ENCODE measurements around the gene RAP1GAP2.
"Not testable (repeated sequence)": the region's sequence is repeated elsewhere in the genome, so short reads cannot be mapped to it uniquely, and the experiment has no call there.

RAP1GAP2 gene

GRCh38 chr17:2978991-2979390, 182.8 kb downstream of the RAP1GAP2 start:
- no peak for DNase-seq

DNA sequence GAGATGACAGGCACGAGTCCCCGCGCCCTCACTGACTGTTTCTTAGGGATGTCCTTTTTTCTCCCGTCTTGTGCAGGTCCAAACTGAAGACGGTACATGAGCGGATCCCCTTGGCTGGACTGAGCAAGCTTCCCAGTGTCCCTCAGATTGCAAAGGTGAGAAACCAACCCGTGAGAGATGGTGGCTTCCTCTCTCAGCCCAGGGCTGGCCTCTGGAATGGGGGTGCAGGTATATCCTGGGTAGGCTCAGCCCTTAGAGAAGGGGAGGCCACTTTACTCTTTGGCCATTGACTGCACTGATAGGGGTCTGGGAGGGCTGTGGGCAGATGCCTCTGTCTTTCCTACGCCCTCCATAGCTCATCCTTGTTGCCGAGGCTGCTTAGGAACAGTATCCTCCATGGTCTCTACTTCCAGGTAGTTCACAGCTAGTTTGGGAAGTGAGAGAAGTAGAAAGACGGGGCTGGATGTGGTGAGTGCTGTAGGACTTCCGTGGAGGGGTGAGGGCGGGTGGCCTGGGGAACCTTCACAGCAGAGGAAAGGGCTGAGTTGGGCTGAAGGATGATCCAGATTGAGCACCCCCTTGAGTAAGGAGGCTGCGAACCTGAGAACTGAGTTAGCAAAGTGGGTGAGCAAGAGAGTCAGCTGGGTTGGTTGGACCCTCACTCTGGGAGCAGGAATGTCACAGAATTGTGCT, 184.1 kb downstream of the RAP1GAP2 start:
- no peak for DNase-seq

- no peak for DNase-seq
These were observed 184.6 kb downstream of the RAP1GAP2 start for GRCh38 chr17:2980904-2981246.

GRCh38 chr17:2981325-2981724, 185.1 kb downstream of the RAP1GAP2 start:
- DNase-seq, result no peak

DNA sequence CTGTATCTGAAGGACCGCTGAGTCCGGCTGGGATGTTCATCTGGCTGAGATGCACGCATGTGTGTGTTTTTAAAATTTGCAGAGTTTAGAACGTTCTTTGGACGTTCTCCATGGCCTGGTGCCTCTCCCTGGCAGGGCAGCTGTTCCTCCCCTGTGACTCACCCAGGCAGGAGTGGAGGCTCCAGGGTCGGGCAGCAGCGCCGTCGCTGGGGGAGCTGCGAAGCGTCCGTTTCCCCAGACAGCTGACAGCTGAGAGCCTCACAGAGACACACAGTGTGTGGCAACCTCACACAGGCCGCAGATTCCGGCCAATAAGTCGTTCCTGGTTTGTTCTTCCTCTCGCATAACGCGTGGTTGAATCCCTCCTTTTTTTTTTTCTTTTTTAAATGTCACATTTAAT, 186.6 kb downstream of the RAP1GAP2 start:
- DNase-seq, result no peak

DNA sequence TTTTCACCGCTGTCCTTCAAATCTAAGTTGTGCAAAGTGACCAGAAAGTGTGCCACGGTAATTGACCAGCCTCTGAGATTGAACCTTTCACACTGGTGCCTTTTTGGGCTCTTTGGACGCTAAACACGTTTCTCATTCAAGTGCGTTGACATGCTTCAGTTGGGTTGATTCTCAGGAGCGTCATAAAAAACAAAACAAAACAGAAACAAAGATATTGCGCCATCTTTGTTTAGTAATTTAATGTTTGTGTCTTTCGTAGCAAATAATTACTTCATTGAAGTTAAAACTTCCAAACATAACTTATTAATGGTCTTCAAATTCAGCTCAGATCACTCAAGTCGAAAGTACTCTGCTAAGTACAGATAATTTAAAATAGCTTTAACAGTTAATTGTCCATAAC, 187.0 kb downstream of the RAP1GAP2 start:
- no peak for DNase-seq

GRCh38 chr17:2985318-2985717, 189.1 kb downstream of the RAP1GAP2 start:
- DNase-seq, result no peak

DNA sequence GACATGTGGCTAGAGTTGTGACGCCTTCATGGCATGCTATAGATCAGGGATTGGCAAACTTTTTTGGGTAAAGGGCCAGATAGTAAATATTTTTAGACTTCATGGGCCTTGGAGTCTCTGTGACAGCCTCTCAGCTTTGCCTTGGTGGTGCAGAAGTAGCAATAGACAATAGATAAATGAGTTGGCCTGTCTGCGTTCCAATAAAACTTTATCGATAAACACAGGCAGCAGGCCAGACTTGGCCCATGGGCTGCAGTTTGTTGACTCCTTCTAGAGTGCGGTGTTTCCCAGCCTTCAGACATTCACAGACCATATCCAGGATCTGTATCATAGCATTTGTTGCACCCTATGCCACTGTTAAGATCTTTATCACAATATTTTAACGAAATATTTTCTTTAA, 190.7 kb downstream of the RAP1GAP2 start:
- no peak for DNase-seq

GRCh38 chr17:2989396-2989795, 193.2 kb downstream of the RAP1GAP2 start:
- not testable (repeated sequence) for DNase-seq

DNA sequence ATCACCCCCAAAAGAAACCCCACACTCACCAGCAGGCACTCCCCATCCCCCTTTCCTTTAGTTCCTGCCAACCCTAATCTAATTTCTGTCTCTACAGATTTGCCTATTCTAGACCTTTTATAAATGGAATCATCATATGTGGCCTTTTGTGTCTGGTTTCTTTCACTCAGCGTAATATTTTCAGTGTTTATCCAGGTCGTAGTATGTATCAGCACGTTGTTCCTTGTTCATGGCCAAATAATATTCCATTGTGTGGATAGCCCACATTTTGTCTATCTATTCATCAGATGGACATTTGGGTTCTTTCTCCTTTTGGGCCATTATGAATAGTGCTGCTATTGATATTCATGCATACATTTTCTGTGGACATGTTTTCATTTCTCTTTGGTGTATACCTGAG, 193.6 kb downstream of the RAP1GAP2 start:
- no peak for DNase-seq

GRCh38 chr17:2990396-2990795, 194.2 kb downstream of the RAP1GAP2 start:
- no peak for DNase-seq

DNA sequence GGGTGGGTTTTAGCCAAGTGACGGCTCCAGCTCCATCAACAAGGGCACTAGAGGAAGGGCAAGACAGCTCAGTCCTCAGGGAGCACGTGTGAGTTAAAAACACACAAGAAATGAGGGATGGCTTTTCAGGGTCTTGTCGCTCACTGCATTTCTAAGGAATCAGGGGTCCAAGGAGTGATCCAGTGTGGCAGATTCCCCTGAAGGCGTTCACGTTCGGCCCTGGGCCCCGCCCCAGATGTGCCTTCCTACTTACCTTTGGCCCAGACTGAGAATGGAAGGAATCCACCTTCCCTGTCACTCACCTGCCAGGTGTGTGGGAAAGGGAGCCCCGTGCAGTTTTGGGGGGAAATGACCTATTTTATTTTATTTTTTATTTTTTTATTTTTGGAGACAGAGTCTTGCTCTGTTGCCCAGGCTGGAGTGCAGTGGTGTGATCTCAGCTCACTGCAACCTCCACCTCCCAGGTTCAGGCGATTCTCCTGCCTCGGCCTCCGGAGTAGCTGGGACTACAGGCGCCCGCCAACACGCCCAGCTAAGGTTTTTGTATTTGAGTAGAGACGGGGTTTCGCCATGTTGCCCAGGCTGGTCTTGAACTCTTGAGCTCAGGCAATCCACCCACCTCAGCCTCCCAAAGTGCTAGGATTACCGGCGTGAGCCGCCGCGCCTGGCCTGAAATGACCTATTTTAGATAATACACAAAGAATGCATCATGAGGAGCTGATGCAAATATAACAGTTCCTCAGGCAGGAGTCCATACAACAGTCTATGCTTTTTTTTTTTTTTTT, 195.3 kb downstream of the RAP1GAP2 start:
- DNase-seq, result not testable (repeated sequence)

DNA sequence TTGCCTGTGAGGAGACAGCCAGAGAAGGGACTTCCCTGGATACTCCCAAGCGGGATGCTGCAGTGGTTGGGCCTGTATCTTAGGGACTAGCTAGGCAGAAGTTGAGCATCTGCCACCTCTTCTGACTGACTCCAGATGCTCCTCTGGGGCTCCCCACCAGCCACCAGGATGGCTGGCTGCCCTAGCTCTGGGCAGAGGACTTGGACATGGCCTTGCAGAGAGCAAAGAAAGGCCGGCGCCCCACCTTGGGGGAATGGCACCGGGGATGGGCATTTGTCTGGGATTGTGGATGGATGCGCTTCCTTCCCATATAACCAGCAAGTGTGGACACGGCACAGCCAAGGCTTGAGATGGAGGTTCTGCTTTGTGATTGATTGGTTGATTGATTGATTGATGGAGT, 198.2 kb downstream of the RAP1GAP2 start:
- no peak for DNase-seq

DNA sequence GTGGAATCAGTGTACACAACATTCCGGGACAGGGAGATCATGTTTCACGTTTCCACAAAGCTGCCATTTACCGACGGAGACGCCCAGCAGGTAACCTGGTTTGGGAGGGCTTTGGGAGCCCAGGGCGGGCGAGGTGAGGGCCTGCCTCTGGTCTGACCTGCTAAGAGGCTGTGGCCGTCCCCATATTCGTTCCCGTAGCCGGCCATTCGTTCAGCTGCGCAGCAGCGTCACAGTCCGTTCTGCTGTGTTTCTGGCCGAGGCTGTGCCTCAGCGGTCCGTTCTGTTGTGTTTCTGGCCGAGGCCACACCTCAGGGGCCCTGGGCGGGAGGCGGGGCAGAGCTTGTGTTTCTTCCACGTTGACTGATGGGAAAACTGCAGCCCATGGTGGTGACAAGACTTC, 199.1 kb downstream of the RAP1GAP2 start:
- DNase-seq, result no peak

- DNase-seq, result no peak
These were observed 199.9 kb downstream of the RAP1GAP2 start for GRCh38 chr17:2995886-2996809.

DNA sequence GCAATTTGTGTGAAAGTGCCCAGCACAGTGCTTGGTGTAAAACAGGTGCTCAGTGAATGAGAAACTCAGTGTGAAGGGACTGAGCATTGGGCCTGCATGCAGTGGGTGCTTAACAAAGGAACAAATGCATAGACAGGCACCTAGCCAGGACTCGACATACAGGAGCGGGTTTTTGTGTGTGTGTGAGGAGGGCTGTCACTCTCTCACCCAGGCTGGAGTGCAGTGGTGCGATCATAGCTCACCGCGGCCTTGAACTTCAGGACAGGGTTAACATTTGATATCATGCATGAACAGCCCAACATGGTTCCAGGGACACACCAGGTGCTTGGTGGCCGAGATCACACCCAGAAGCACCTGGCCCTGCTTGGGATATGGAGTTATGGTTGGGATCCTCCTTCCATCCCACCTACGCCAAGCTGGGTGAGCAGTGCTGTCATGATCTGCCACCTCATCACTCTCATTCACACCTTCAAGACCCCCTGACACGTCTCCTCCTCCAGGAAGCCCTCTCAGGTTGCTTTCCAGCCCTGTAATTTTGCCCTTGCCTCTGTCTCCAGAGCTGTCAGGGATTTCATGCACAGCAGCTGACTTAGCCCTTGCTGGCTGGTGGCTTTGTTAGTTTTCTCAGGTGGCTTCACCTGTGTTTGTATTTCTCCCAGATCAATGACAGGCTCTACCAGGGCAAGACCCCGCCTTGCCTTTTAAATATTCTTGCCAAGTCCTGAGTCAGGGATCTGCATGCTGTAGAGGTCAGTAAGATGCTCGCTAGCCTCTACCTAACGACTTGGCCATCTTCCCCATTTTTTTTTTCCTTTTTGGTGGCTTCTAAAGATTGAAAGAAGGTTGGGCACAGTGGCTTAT, 200.8 kb downstream of the RAP1GAP2 start:
- DNase-seq, result no peak

GRCh38 chr17:2998469-2998901, 202.2 kb downstream of the RAP1GAP2 start:
- not testable (repeated sequence) for DNase-seq

GRCh38 chr17:3002538-3003295, 206.5 kb downstream of the RAP1GAP2 start:
- no peak for DNase-seq

- DNase-seq, result no peak
These were observed 207.3 kb downstream of the RAP1GAP2 start for GRCh38 chr17:3003296-3004149.

DNA sequence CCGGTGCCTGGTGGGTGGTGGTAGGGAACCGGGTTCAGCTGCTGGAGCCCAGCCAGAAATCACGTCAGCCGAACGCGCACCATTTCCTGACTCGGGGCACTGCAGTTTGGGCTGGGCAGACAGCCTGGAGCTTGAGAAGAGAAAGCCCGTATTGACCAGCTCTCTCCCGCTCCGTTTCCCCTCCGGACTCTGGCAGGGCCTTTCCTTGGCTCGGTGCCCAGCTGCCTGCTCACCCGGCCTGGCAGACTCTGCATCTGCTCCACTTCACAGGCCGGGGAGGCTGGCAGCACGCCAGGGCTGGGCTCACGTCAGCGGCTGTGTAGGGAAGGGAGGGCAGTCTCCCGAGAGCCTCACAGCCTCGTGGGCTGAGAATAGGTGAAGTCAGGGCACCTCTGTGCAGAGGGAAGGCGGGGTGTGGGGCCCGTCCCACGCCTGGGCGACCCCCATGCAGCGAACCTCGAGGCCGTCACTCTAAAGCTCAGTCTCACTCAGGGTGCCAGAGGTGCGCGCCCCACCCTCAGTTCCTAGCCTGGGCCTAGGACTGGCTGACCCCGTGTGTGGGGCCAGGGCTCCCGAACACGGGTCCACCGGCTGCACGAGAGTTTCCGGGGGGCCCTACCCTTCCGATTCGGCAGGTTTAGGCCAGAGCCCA, 208.0 kb downstream of the RAP1GAP2 start:
- peak in 4 of 5 donors; percentile 21 to 43 (median 38) for DNase-seq

All from T-helper 1 cell (primary cell).